Activated naive CD4-positive, alpha-beta T cell treated with anti-CD3 and anti-CD28 coated beads, Interleukin-2, amount 10 ng/mL, durations not matched to agents 7 days and 5 days (primary cell): ENCODE measurements around the gene ZIM2.

ENCODE experiments used
- CTCF ChIA-PET: fragments of 350-600 bp; sonication (Branson Sonifier 250); formaldehyde crosslinking; loops from one replicate; lab custom pipeline; 2021; ENCODE audit warnings: antibody characterized with exemption; lab: Charles Lee
- DNase-seq: peaks from one replicate; pipeline ENCODE4 v3.0.0-alpha.2; 2020
- H3K27ac Mint-ChIP-seq: one replicate; pipeline ENCODE4 v1.8.0; 2021; ENCODE audit warnings: mild to moderate bottlenecking, moderate library complexity, mixed read lengths
- H3K27me3 Mint-ChIP-seq: one replicate; pipeline ENCODE4 v1.8.0; 2021; ENCODE audit warnings: mild to moderate bottlenecking, mixed read lengths
- H3K36me3 Mint-ChIP-seq: one replicate; pipeline ENCODE4 v1.8.0; 2021; ENCODE audit warnings: mixed read lengths
- H3K4me1 Mint-ChIP-seq: one replicate; pipeline ENCODE4 v1.8.0; 2021; ENCODE audit warnings: mixed read lengths
- H3K4me3 Mint-ChIP-seq: one replicate; pipeline ENCODE4 v1.8.0; 2021; ENCODE audit warnings: mild to moderate bottlenecking, moderate library complexity, mixed read lengths
- H3K9me3 Mint-ChIP-seq: one replicate; pipeline ENCODE4 v1.8.0; 2021; ENCODE audit warnings: mixed read lengths

ZIM2 gene

DNA sequence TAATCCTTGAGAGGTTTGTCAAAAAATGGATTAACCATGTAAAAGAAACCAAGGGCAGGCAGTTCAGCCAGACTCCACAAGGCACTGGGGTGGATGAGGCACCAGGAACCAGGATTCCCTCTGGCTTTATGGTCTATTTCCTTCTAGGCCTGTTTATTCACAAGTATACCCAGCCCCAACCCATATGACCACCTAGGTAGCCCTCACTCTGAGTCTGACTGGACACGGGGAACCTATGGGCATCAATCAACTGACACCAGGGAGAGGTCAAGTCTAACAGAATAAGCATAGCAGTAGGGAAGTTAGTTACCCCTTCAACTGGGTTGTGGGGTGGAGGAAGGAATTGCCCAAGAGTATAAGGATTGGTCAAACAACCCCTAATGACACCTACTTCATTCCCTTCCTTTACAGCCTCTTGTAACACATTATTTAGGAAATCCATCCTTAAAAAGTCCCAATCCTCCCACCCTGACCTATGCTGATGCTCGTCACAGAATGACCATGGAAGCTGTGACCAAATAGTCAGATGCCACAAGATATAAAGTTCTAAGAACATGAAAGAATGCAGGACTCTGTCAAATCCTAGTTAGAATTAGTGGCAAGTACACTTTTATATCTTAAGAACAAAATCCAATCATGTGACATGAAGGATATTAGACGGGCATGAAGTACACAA is 31.7 kb downstream of the ZIM2 start:
- Mint-ChIP-seq H3K4me1 (no peaks in the 10 kb centered on the region), H3K27ac (no peak overlapping the region), H3K36me3 (no peaks in the 10 kb centered on the region), H3K27me3 (no peaks in the 10 kb centered on the region), H3K4me3 (no peak overlapping the region), H3K9me3 (peaks cover 71% of the 10 kb centered on the region)
- CTCF ChIA-PET, result no interaction called here
- DNase-seq, result no peak

DNA sequence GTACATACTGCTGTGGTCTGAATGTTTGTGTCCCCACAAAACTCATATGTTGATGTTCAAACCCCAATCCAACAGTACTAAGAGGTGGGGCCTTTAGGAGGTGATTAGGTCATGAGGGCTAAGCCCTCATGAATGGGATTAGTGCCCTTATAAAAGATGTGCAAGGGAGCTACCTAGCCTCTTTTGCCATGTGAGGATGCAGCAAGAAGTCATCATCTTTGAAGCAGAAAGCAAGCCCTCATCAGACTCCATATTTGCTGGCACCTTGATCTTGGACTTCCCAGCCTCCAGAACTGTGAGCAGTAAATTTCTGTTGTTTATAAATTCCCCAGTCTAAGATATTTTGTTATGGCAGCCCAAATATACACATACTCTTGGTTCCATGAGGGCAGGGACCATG is 33.9 kb downstream of the ZIM2 start:
- DNase-seq, result no peak
- H3K4me1 Mint-ChIP-seq, result no peaks in the 10 kb centered on the region
- H3K27me3 Mint-ChIP-seq, result no peaks in the 10 kb centered on the region
- no peak overlapping the region for H3K4me3 Mint-ChIP-seq
- H3K27ac Mint-ChIP-seq, result no peak overlapping the region
- H3K36me3 Mint-ChIP-seq, result no peaks in the 10 kb centered on the region
- H3K9me3 Mint-ChIP-seq, result peaks cover 71% of the 10 kb centered on the region
- CTCF ChIA-PET, result no interaction called here

DNA sequence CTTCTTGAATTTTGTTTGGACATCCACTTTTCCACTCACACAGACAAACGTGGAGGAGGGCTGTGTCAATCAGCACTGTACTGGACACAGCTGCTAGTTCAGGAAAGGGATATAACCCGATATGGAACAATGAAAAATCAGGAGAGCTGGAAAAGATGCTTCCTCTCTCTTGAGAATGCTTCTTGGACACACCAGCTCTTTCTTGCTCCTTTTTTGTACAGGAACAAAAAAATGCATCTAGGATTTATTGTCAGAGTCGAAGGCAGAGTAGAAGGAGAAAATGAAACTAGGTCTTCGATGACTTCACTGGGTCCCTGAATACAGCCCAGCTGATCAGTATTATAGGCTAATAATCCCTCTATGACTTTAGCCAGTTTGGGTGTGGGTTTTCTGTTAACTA is 62.2 kb downstream of the ZIM2 start:
- no peaks in the 10 kb centered on the region for H3K4me1 Mint-ChIP-seq
- no peaks in the 10 kb centered on the region for H3K36me3 Mint-ChIP-seq
- H3K27me3 Mint-ChIP-seq, result no peaks in the 10 kb centered on the region
- DNase-seq, result no peak
- peaks cover 49% of the 10 kb centered on the region for H3K9me3 Mint-ChIP-seq
- H3K27ac Mint-ChIP-seq, result no peak overlapping the region
- CTCF ChIA-PET, result interaction anchor here (0.6 kb wide), 1 partner anchor 289 kb away, joined by 3 read pairs; no protein-coding TSS in a partner anchor
- no peak overlapping the region for H3K4me3 Mint-ChIP-seq

DNA sequence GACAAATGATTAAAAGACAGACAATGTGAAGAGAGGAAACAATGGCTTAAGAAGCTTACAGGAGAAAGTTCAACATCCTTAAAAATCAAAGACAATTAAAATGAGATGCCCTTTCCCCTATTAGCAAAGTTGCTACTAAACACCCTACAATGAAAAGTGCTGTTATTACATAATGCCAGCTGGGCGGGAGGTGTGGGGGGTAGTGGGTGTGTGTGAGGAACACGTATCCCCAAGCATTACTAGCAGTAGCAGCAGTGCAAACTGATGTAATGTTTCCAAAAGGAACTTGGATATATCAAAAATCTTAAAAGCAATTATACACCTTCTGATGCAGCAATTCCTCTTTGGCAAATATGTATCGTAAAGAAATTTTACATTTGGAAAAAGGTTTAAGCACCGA is 70.9 kb downstream of the ZIM2 start:
- no peak overlapping the region for H3K4me3 Mint-ChIP-seq

DNA sequence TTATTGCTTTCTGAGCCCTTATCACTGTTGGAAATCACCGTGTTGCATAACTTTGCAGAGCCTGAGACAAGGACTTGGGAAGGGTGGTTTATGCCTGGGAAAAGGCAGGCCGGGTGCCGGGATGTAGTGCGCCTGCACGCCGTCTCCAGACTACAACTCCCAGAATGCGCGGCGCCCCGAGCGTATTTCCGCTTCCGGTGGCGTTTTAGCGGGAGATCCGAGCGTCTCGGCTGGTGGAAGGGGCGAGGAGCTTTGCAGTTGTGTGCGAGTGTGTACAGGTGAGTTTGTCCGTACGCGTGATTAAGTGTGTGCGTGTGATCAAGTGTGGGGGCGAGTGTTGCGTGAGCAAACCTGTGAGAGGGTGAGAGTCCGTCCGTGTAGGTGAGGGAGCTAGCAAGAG is 75.4 kb downstream of the ZIM2 start:
- CTCF ChIA-PET, result no interaction called here
- H3K27ac Mint-ChIP-seq, result peak overlapping the region; percentile 16
- H3K9me3 Mint-ChIP-seq, result peaks cover 51% of the 10 kb centered on the region
- H3K27me3 Mint-ChIP-seq, result no peaks in the 10 kb centered on the region
- H3K4me1 Mint-ChIP-seq, result peaks cover 6% of the 10 kb centered on the region
- H3K4me3 Mint-ChIP-seq, result no peak overlapping the region
- peaks cover 2% of the 10 kb centered on the region for H3K36me3 Mint-ChIP-seq
- DNase-seq, result peak; percentile 29

More for the DNA sequence above, 70.9 kb downstream of the ZIM2 start:
- Mint-ChIP-seq H3K4me1 (peaks cover 6% of the 10 kb centered on the region), H3K36me3 (peaks cover 2% of the 10 kb centered on the region), H3K9me3 (peaks cover 46% of the 10 kb centered on the region), H3K27ac (no peak overlapping the region), H3K27me3 (no peaks in the 10 kb centered on the region)
- CTCF ChIA-PET, result no interaction called here
- DNase-seq, result no peak

DNA sequence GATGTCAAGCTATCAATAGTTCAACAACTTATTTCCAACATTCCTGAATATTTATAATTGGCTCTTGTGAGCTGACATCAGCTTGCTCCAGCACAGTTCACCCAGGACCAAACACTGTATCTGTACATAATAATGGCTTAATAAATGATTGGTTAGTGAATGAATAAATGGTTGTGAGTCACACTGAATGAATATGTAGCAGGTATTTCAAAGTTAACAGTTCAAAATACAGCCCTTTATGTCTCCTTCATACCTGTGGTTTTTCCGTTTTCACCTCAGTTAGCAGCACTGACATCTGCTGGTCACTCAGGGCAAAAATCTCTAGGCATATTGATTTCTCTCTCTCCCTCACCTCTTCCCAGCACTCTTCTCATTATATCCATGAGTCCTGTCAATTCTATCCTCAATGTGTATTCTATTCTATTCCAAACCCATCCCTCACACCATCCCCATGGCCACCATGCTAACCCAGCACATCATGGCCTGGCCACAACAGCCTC is 76.3 kb downstream of the ZIM2 start:
- no peak for DNase-seq
- Mint-ChIP-seq H3K9me3 (peaks cover 55% of the 10 kb centered on the region), H3K27me3 (no peaks in the 10 kb centered on the region), H3K4me1 (peaks cover 6% of the 10 kb centered on the region), H3K27ac (no peak overlapping the region), H3K36me3 (peaks cover 2% of the 10 kb centered on the region), H3K4me3 (no peak overlapping the region)
- CTCF ChIA-PET, result no interaction called here

DNA sequence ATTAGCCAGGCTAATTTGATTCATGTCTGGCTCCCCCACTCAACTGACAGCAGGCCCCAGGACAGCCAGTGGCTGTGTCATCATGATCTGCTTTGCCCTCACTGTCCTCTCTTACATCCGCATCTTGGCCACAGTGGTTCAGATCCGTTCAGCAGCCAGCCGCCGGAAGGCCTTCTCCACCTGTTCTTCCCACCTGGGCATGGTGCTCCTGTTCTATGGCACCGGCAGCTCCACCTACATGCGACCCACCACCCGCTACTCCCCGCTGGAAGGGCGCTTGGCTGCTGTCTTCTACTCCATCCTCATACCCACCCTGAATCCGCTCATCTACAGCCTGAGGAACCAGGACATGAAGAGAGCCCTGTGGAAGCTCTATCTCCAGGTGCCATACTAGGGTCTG is 79.7 kb downstream of the ZIM2 start:
- Mint-ChIP-seq H3K36me3 (peaks cover 2% of the 10 kb centered on the region), H3K4me3 (no peak overlapping the region), H3K4me1 (peaks cover 6% of the 10 kb centered on the region), H3K9me3 (peaks cover 63% of the 10 kb centered on the region), H3K27me3 (no peaks in the 10 kb centered on the region), H3K27ac (no peak overlapping the region)
- DNase-seq, result no peak
- CTCF ChIA-PET, result no interaction called here

DNA sequence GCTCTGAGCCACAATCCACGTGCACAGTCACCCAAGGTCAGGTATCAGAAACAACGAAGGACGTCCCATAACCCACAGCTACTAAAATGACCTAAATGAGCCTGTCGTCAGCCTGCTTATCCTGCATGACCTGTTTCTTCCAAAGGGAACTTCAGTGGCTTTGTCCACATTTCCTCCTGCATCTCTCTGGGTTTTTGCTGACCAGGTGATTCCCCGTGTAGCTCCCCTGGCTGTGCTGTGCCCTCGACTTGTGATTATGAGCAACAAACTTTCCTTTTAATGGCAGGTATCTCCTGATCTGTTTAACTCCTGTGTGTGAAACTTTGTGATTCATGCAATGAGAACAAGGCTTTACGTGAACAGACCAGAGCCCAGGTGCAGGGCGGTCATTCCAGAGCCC is 81.0 kb downstream of the ZIM2 start:
- Mint-ChIP-seq H3K27ac (no peak overlapping the region), H3K27me3 (no peaks in the 10 kb centered on the region), H3K4me3 (no peak overlapping the region), H3K9me3 (peaks cover 59% of the 10 kb centered on the region), H3K4me1 (no peaks in the 10 kb centered on the region), H3K36me3 (no peaks in the 10 kb centered on the region)
- CTCF ChIA-PET, result no interaction called here
- no peak for DNase-seq

DNA sequence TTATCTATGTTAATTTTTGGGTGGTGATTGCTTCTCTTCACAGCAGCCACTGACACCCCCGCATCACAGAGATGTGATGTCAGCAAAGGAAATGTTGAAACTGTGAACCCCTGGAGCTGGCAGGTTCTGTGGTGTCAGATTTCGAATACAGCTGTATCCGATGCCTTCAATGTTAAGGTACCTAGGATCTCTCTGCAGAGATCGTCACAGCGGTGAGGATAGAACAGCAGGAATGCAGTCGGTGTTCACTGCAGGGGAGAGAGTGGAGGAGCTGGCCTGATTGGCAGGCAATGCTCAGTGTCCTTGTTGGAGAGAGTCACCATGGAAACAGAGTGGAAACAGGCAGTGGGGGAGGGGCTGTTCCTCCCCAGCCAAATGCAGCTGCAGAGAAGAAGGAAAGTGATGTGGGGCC is 89.4 kb downstream of the ZIM2 start:
- no peak overlapping the region for H3K27ac Mint-ChIP-seq
- H3K36me3 Mint-ChIP-seq, result no peaks in the 10 kb centered on the region
- no peaks in the 10 kb centered on the region for H3K4me1 Mint-ChIP-seq
- no peaks in the 10 kb centered on the region for H3K27me3 Mint-ChIP-seq
- H3K9me3 Mint-ChIP-seq, result peaks cover 46% of the 10 kb centered on the region
- H3K4me3 Mint-ChIP-seq, result no peak overlapping the region
- DNase-seq, result no peak
- CTCF ChIA-PET, result no interaction called here

DNA sequence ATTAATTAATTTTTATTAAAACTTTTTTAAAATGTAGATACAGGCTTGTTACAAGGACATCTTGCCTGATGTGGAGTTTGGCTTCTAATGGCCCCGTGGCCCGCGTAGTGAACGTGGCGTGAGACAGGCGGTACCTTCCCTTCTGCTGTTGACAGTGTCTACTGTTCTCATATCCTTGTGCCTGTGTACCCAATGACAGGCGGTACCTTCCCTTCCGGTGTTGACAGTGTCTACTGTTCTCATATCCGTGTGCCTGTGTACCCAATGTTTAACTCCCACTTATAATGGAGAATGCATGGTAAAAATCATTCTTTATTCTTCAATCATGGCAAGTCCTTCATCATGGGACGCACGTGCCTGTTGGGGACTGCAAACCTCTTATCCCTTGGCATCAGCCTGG is 89.9 kb downstream of the ZIM2 start:
- H3K27me3 Mint-ChIP-seq, result no peaks in the 10 kb centered on the region
- CTCF ChIA-PET, result no interaction called here
- H3K9me3 Mint-ChIP-seq, result peaks cover 45% of the 10 kb centered on the region
- DNase-seq, result no peak
- no peak overlapping the region for H3K4me3 Mint-ChIP-seq
- no peaks in the 10 kb centered on the region for H3K36me3 Mint-ChIP-seq
- no peak overlapping the region for H3K27ac Mint-ChIP-seq
- no peaks in the 10 kb centered on the region for H3K4me1 Mint-ChIP-seq

DNA sequence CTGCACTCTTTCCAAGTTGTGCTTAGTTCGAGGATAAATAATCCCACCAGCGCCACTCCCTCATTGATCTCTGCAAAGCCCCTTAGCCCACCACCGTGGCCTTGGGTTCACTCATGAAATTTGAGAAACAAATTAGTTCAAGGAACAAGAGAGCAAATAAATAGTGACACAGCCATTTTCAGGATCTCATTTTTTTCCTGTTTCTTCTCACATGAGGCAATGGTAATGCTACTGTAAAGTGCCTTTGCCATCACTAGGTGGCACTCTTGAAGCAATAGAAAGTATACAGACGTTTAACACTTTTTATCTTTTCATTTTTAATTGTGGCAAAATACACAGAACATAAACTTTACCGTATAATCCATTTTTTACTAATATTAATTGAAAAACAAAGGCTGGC is 92.1 kb downstream of the ZIM2 start:
- H3K4me1 Mint-ChIP-seq, result no peaks in the 10 kb centered on the region
- CTCF ChIA-PET, result no interaction called here
- DNase-seq, result no peak
- H3K27ac Mint-ChIP-seq, result no peak overlapping the region
- H3K27me3 Mint-ChIP-seq, result no peaks in the 10 kb centered on the region
- no peaks in the 10 kb centered on the region for H3K36me3 Mint-ChIP-seq
- H3K9me3 Mint-ChIP-seq, result peaks cover 41% of the 10 kb centered on the region
- no peak overlapping the region for H3K4me3 Mint-ChIP-seq

DNA sequence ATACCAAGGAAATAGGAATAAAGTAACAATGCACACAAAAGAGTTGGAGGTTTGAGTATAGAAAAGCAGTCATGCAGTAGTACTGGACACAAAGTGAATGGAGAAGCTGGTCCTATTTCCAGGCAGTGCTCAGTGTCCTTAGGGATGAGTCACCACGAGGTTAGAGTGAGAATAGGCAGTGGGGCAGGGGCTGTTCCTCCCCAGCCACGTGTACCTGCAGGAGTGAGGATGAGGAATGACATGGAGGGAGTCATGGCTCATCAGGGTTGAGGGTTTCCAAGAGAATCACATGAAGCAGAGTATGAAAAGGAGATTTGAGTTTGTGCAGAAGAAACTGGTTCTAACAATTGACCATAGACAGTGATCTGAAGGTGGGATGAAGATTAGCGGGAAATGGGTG is 94.2 kb downstream of the ZIM2 start:
- Mint-ChIP-seq H3K4me1 (no peaks in the 10 kb centered on the region), H3K9me3 (peaks cover 47% of the 10 kb centered on the region), H3K27ac (no peak overlapping the region), H3K36me3 (no peaks in the 10 kb centered on the region), H3K27me3 (no peaks in the 10 kb centered on the region), H3K4me3 (no peak overlapping the region)
- DNase-seq, result no peak
- CTCF ChIA-PET, result no interaction called here

DNA sequence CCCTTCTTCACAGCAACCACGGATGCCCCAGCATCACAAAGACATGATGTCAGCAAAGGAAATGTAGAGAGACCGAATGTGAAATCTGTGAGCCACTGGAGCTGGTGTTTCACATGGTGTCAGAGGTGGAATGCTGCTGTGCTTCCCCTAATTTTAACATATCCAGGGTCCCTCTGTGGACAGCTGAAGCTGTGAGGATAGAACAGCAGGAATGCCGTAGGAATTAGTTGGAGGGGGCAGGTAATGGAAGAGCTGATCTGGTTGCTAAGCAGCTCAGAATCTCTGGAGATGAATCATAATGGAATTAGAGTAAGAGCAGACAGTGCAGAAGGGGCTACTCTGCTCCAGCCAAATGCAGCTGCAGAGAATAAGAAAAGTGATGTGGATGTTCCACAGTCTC is 100.0 kb downstream of the ZIM2 start:
- Mint-ChIP-seq H3K36me3 (no peaks in the 10 kb centered on the region), H3K4me1 (no peaks in the 10 kb centered on the region), H3K4me3 (no peak overlapping the region), H3K27ac (no peak overlapping the region), H3K9me3 (peaks cover 52% of the 10 kb centered on the region), H3K27me3 (no peaks in the 10 kb centered on the region)
- no peak for DNase-seq
- CTCF ChIA-PET, result no interaction called here

DNA sequence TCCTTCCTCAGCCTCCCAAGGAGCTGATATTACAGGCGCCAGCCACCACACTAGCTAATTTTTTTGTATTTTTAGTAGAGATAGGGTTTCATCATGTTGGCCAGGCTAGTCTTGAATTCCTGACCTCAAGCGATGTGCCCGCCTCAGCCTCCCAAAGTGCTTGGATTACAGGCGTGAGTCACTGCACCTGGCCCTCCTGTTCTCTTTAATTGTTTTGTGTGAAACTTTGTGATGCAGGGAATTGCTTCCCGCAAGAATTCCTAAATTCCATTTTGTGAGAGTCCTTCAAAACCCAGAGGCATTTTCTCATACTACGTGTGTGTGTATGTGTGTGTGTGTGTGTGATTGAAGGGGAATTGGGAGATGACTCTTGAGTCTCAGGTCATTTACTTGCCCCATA is 104.0 kb downstream of the ZIM2 start:
- CTCF ChIA-PET, result no interaction called here
- H3K36me3 Mint-ChIP-seq, result no peaks in the 10 kb centered on the region
- no peaks in the 10 kb centered on the region for H3K4me1 Mint-ChIP-seq
- peaks cover 55% of the 10 kb centered on the region for H3K9me3 Mint-ChIP-seq
- no peak for DNase-seq
- H3K27ac Mint-ChIP-seq, result no peak overlapping the region
- no peaks in the 10 kb centered on the region for H3K27me3 Mint-ChIP-seq
- H3K4me3 Mint-ChIP-seq, result no peak overlapping the region

DNA sequence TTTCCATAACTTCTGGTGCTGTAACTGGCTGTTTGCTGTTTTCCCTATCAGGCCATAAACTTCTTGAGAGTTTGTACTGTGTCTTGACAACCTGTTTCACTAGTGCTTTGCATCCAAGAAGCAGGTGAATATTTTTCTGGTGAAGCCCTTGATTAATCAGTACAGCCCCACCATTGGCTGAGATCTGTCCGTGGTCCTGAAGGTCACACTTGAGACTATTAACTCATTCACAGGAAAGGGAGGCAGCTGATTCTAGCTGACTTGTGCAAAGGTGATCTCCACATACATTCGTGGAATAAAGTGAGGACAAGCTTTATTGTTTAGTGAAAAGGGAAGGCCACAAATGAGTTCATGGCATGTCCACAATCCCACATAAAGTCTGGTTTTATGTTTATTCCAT is 107.5 kb downstream of the ZIM2 start:
- no peak for DNase-seq
- Mint-ChIP-seq H3K27me3 (no peaks in the 10 kb centered on the region), H3K4me3 (no peak overlapping the region), H3K36me3 (no peaks in the 10 kb centered on the region), H3K9me3 (peaks cover 55% of the 10 kb centered on the region), H3K4me1 (no peaks in the 10 kb centered on the region), H3K27ac (no peak overlapping the region)
- CTCF ChIA-PET, result no interaction called here
